Neural progenitor cell (in vitro differentiated cells): ENCODE results near the gene TMEM128.

Experiments used
- EZH2phosphoT487 ChIP-seq: fragments of 200-600 bp; sonication (generic); IDR thresholded peaks from 2 replicates; pipeline ENCODE4 v1.6.1; 2017; ENCODE audit warnings: antibody characterized with exemption
- TF ChIP-seq, protein P1 (sequence below): fragments of 200-600 bp; sonication (generic); IDR thresholded peaks from 2 replicates; pipeline ENCODE4 v1.5.1; 2017; ENCODE audit warnings: antibody characterized with exemption, mild to moderate bottlenecking

DNA sequence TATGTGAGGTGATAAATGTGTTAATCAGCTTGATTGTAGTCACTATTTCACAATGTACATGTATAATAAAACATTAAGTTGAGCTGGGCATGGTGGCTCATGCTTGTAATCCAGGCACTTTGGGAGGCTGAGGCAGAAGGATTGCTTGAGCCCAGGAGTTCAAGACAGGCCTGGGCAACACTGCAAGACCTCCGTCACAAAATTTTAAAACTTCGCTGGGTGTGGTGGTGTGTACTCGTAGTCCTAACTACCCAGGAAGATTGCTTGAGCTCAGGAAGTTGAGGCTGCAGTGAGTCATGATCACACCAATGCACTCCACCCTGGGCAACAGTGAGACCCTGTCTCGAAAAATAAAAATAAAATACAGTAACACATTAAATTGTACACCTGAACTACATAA lies 21.8 kb upstream of the TMEM128 start:
- TF ChIP-seq, protein P1, sequence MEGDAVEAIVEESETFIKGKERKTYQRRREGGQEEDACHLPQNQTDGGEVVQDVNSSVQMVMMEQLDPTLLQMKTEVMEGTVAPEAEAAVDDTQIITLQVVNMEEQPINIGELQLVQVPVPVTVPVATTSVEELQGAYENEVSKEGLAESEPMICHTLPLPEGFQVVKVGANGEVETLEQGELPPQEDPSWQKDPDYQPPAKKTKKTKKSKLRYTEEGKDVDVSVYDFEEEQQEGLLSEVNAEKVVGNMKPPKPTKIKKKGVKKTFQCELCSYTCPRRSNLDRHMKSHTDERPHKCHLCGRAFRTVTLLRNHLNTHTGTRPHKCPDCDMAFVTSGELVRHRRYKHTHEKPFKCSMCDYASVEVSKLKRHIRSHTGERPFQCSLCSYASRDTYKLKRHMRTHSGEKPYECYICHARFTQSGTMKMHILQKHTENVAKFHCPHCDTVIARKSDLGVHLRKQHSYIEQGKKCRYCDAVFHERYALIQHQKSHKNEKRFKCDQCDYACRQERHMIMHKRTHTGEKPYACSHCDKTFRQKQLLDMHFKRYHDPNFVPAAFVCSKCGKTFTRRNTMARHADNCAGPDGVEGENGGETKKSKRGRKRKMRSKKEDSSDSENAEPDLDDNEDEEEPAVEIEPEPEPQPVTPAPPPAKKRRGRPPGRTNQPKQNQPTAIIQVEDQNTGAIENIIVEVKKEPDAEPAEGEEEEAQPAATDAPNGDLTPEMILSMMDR: no peak
- no peak for TF ChIP-seq EZH2phosphoT487
